Mesenchymal stem cell (in vitro differentiated cells and primary cell): Measurements from ENCODE around the gene MTA2. TPM values are rescaled to one million over a fixed set of nuclear protein-coding genes. Genes with fewer than 3 reads are reported as not detected.
"Not testable (repeated sequence)": the region's sequence is repeated elsewhere in the genome, so short reads cannot be mapped to it uniquely, and the experiment has no call there.

Experiments used
- DNase-seq: peaks from one replicate; pipeline ENCODE4 v3.0.0-alpha.2; 2013
- H2AFZ ChIP-seq: one replicate; pipeline ENCODE4 v1.6.1; 2013; ENCODE audit warnings: low read depth, mild to moderate bottlenecking, control low read depth, inconsistent platforms, low read length, moderate library complexity
- H2AK5ac ChIP-seq: 2 replicates; pipeline ENCODE4 v1.6.1; 2013; ENCODE audit warnings: low read length, moderate library complexity, mild to moderate bottlenecking, inconsistent platforms; ENCODE audit not compliant: severe bottlenecking
- H2BK120ac ChIP-seq: one replicate; pipeline ENCODE4 v1.6.1; 2013; ENCODE audit warnings: low read depth, mild to moderate bottlenecking, inconsistent platforms, low read length, moderate library complexity
- H2BK12ac ChIP-seq, 2 experiments: one replicate each; pipeline ENCODE4 v1.6.1; 2013; ENCODE audit warnings: inconsistent platforms in 2 of 2, low read length in 2 of 2, mild to moderate bottlenecking in 2 of 2, moderate library complexity in 2 of 2, control low read depth in 1 of 2
- H2BK15ac ChIP-seq: one replicate; pipeline ENCODE4 v1.6.1; 2013; ENCODE audit warnings: mild to moderate bottlenecking, low read depth, inconsistent platforms; ENCODE audit not compliant: poor library complexity, severe bottlenecking
- H2BK5ac ChIP-seq: 2 replicates; pipeline ENCODE4 v1.6.1; 2013; ENCODE audit warnings: low read depth, mild to moderate bottlenecking, low read length, control low read depth, inconsistent platforms; ENCODE audit not compliant: poor library complexity, severe bottlenecking
- H3K14ac ChIP-seq, 2 experiments: one replicate each; pipeline ENCODE4 v1.6.1; 2013; ENCODE audit warnings: inconsistent platforms in 2 of 2, low read length in 2 of 2, control low read depth in 1 of 2, mild to moderate bottlenecking in 1 of 2, moderate library complexity in 1 of 2
- H3K18ac ChIP-seq, 2 experiments: one replicate each; pipeline ENCODE4 v1.6.1; 2013; ENCODE audit warnings: inconsistent platforms in 2 of 2, low read length in 2 of 2, control low read depth in 1 of 2, low read depth in 1 of 2, mild to moderate bottlenecking in 1 of 2
- H3K23ac ChIP-seq, 2 experiments: one replicate each; pipeline ENCODE4 v1.6.1; 2013; ENCODE audit warnings: inconsistent platforms in 2 of 2, low read length in 2 of 2, mild to moderate bottlenecking in 2 of 2, moderate library complexity in 2 of 2, control low read depth in 1 of 2
- H3K27ac ChIP-seq: 2 replicates; pipeline ENCODE4 v1.5.1; 2013; ENCODE audit warnings: mild to moderate bottlenecking, moderate library complexity, low read length, control low read depth, inconsistent platforms; ENCODE audit not compliant: poor library complexity, severe bottlenecking
- H3K27me3 ChIP-seq, 2 experiments: 2 replicates each; pipeline versions ENCODE4 v1.6.1 to v1.7.0; 2013; ENCODE audit warnings: low read length in 2 of 2, mild to moderate bottlenecking in 2 of 2, moderate library complexity in 2 of 2, control low read depth in 1 of 2, inconsistent platforms in 1 of 2; ENCODE audit not compliant: control insufficient read depth in 1 of 2, insufficient read depth in 1 of 2
- H3K36me3 ChIP-seq, 2 experiments: 2 replicates each; pipeline versions ENCODE4 v1.6.1 to v1.7.0; 2013; ENCODE audit warnings: low read length in 2 of 2, control low read depth in 1 of 2, inconsistent platforms in 1 of 2, low read depth in 1 of 2, mild to moderate bottlenecking in 1 of 2; ENCODE audit not compliant: insufficient read depth in 2 of 2, control insufficient read depth in 1 of 2
- H3K4ac ChIP-seq, 2 experiments: one replicate each; pipeline ENCODE4 v1.6.1; 2013; ENCODE audit warnings: inconsistent platforms in 2 of 2, low read length in 2 of 2, mild to moderate bottlenecking in 2 of 2, moderate library complexity in 2 of 2, control low read depth in 1 of 2, low read depth in 1 of 2
- H3K4me1 ChIP-seq: 2 replicates; pipeline ENCODE4 v1.6.1; 2013; ENCODE audit warnings: low read depth, low read length, control low read depth; ENCODE audit not compliant: control insufficient read depth, insufficient read depth
- H3K4me2 ChIP-seq: 2 replicates; pipeline ENCODE4 v1.6.1; 2013; ENCODE audit warnings: low read length, mild to moderate bottlenecking, inconsistent platforms; ENCODE audit not compliant: poor library complexity, severe bottlenecking
- H3K4me3 ChIP-seq, 2 experiments: 2 replicates each; pipeline versions ENCODE4 v1.5.1 to v1.7.0; 2013; ENCODE audit warnings: low read length in 2 of 2, mild to moderate bottlenecking in 2 of 2, control low read depth in 1 of 2, low read depth in 1 of 2; ENCODE audit not compliant: insufficient read depth in 1 of 2
- H3K79me1 ChIP-seq: replicated peaks from 2 replicates; pipeline ENCODE4 v1.6.1; 2013; ENCODE audit warnings: mild to moderate bottlenecking, control low read depth, low read length, inconsistent platforms; ENCODE audit not compliant: poor library complexity, severe bottlenecking
- H3K9ac ChIP-seq: 2 replicates; pipeline ENCODE4 v1.7.0; 2013; ENCODE audit warnings: mild to moderate bottlenecking, low read length, moderate library complexity
- H3K9me3 ChIP-seq: 2 replicates; pipeline ENCODE4 v1.7.0; 2013; ENCODE audit warnings: mild to moderate bottlenecking, low read length; ENCODE audit not compliant: control insufficient read depth
- H4K8ac ChIP-seq: one replicate; pipeline ENCODE4 v1.6.1; 2013; ENCODE audit warnings: inconsistent platforms, mild to moderate bottlenecking, low read length, moderate library complexity
- H4K91ac ChIP-seq: one replicate; pipeline ENCODE4 v1.6.1; 2013; ENCODE audit warnings: mild to moderate bottlenecking, low read length, inconsistent platforms
- whole genome bisulfite sequencing: methylation state at CpG from one replicate; pipeline ENCODE4 v1.1.7; 2013; ENCODE audit warnings: mixed read lengths; 5-methylcytosine and 5-hydroxymethylcytosine counted together
- polyA plus RNA-seq, 2 experiments: library from polyadenylated mRNA; stranded (reverse); fragments of 200-250 nt; gene quantifications; one replicate each; pipeline ENCODE4 v1.2.3, GENCODE V29; 2013

MTA2 gene
- polyA plus RNA-seq (2013, experiment 1 of 2): 50.7 TPM
- 50.7 TPM for polyA plus RNA-seq (2013, experiment 2 of 2)

DNA sequence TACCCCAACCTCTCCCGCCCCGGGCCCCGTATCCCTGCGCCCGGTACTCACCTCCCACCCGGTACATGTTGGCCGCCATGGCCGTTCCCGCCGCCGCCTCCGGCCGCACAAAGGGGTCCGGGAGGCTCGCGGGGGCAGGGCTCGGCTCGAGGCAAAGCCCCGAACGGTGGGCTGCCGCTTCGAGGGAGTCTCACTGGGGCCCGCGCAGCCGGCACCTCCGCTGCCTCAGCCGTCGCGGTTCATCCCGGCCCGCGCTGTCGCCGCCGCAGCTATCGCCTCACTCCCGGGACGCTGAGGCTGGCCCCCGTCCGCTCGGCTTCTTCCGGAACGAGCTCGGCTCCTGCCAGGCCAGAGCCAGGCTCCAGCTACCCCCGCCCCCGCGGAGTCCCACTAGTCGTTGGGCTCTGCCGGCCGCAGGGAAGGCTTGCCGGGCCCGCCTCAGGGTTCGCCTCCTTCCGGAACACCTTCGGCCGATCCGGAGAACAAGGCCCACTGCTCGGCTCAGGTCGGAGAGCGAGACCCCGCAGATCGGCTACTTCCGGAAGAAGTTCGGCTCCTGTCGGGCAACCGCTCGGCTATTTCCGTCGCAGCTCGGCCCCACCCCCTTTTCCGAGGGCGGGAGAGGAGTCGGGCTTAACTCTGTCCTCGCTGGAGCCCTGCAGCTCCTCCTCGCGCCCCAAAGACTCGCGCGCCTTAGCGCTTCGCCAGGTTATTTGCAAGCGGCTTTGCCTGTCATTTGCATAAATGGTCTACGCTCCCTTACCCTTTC is at the start of gene MTA2:
Gene MTA2, minus strand, starts transcription at position 494 of the 769 bp plus-strand sequence. Its CDS starts 415 bp downstream, at position 79.
- H3K4me3 ChIP-seq: peak within 1 kb of the TSS; percentile 88 to 93
- peaks cover 48 to 60% of the 10 kb centered on the region in 2 experiments for H3K36me3 ChIP-seq
- H2AFZ ChIP-seq: peak within 1 kb of the TSS; percentile 55
- peak within 1 kb of the TSS; percentile 97 for H3K9ac ChIP-seq
- peak within 1 kb of the TSS in 1 of 2 experiments; percentile 98 for H3K23ac ChIP-seq
- peak; percentile 98 for DNase-seq
- H2BK15ac ChIP-seq: peak within 1 kb of the TSS; percentile 73
- H3K4me2 ChIP-seq: peak within 1 kb of the TSS; percentile 83
- H2AK5ac ChIP-seq: no peak within 1 kb of the TSS
- peak within 1 kb of the TSS; percentile 93 for H2BK120ac ChIP-seq
- H3K4me1 ChIP-seq: peaks cover 17% of the 10 kb centered on the region
- H3K14ac ChIP-seq: peak within 1 kb of the TSS in 1 of 2 experiments; percentile 94
- no peaks in the 10 kb centered on the region for H3K9me3 ChIP-seq
- H3K27me3 ChIP-seq: no peaks in the 10 kb centered on the region
- H3K79me1 ChIP-seq: peaks cover 5% of the 10 kb centered on the region
- H2BK12ac ChIP-seq: peak within 1 kb of the TSS in 1 of 2 experiments; percentile 90
- peak within 1 kb of the TSS; percentile 93 to 97 for H3K4ac ChIP-seq
- H4K8ac ChIP-seq: peak within 1 kb of the TSS; percentile 91
- WGBS: under 1% methylated on average over 79 of the region's 83 CpGs
- H4K91ac ChIP-seq: peak within 1 kb of the TSS; percentile 91
- peak within 1 kb of the TSS; percentile 94 to 98 for H3K18ac ChIP-seq
- H3K27ac ChIP-seq: peak within 1 kb of the TSS; percentile 90
- H2BK5ac ChIP-seq: peak within 1 kb of the TSS; percentile 81

DNA sequence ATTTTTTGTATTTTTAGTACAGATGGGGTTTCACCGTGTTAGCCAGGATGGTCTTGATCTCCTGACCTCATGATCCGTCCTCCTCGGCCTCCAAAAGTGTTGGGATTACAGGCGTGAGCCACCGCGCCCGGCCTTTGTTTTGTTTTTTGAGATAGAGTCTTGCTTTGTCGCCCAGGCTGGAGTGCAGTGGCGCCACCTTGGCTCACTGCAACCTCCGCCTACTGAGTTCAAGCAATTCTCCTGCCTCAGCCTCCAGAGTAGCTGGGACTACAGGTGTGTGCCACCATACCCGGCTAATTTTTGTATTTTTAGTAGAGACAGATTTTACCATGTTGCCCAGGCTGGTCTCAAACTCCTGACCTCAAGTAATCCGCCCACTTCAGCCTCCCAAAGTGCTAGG is 48.6 kb upstream of the MTA2 start:
- H4K91ac ChIP-seq, H2AFZ ChIP-seq, H3K27ac ChIP-seq, H2BK5ac ChIP-seq, H3K4ac ChIP-seq, H3K4me3 ChIP-seq, H4K8ac ChIP-seq, H2BK15ac ChIP-seq, H3K27me3 ChIP-seq, H2AK5ac ChIP-seq, H2BK120ac ChIP-seq, H3K9ac ChIP-seq, H3K18ac ChIP-seq, H3K4me2 ChIP-seq, H3K14ac ChIP-seq, H3K23ac ChIP-seq, H3K9me3 ChIP-seq, H2BK12ac ChIP-seq, DNase-seq: not testable (repeated sequence)
- H3K4me1 ChIP-seq: peaks cover 11% of the 10 kb centered on the region
- peaks cover 28 to 31% of the 10 kb centered on the region in 2 experiments for H3K36me3 ChIP-seq
- peaks cover 24% of the 10 kb centered on the region for H3K79me1 ChIP-seq
- WGBS: 96% methylated on average over 12 of the region's 12 CpGs

DNA sequence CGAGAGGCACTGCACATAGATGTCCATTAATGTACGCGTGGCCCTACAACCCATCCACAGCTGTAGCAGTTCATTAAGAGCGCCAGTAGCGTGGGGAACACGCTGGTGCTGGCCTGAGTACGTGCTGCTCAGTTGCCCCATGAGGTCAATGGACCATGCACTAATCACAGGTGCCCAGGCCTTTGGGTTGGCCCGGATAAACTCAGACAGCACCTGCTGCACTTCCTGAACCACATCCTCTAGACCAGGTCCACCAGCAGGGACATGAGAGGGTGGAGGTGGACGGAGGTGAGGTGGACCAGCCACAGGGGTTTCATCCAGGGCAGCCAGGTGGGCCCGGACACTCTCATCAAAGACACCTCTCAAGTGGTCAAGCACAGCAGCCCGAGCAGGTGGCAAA is 47.8 kb upstream of the MTA2 start:
- Histone ChIP-seq H3K4ac (no peak overlapping the region), H3K4me2 (no peak overlapping the region), H3K23ac (no peak overlapping the region), H3K18ac (no peak overlapping the region), H3K36me3 (peaks cover 32% of the 10 kb centered on the region in 2 experiments), H2BK15ac (no peak overlapping the region), H2BK120ac (no peak overlapping the region), H3K9ac (no peak overlapping the region), H3K4me1 (peaks cover 16% of the 10 kb centered on the region), H3K27ac (no peak overlapping the region), H4K91ac (no peak overlapping the region), H3K4me3 (no peak overlapping the region), H2BK12ac (no peak overlapping the region), H3K27me3 (no peaks in the 10 kb centered on the region), H3K9me3 (no peaks in the 10 kb centered on the region), H4K8ac (no peak overlapping the region), H3K14ac (no peak overlapping the region), H3K79me1 (peaks cover 24% of the 10 kb centered on the region), H2AFZ (no peak overlapping the region), H2AK5ac (no peak overlapping the region), H2BK5ac (no peak overlapping the region)
- 99% methylated on average over 11 of the region's 11 CpGs for WGBS
- DNase-seq: no peak

- 94% methylated on average over 9 of the region's 11 CpGs for WGBS
- no peak overlapping the region for H2BK120ac ChIP-seq
- H2AK5ac ChIP-seq: no peak overlapping the region
Observed at GRCh38 chr11:62648967-62649364, 47.3 kb upstream of the MTA2 start.

More at GRCh38 chr11:62648967-62649364, 47.3 kb upstream of the MTA2 start:
- Histone ChIP-seq H3K18ac (no peak overlapping the region), H3K9me3 (no peaks in the 10 kb centered on the region), H2BK12ac (no peak overlapping the region), H2BK5ac (no peak overlapping the region), H3K27me3 (no peaks in the 10 kb centered on the region), H2AFZ (no peak overlapping the region), H4K8ac (no peak overlapping the region), H3K9ac (no peak overlapping the region), H3K4me1 (peaks cover 16% of the 10 kb centered on the region), H3K14ac (no peak overlapping the region), H3K27ac (no peak overlapping the region), H3K79me1 (peaks cover 24% of the 10 kb centered on the region), H3K23ac (no peak overlapping the region), H4K91ac (no peak overlapping the region), H2BK15ac (no peak overlapping the region), H3K4me2 (no peak overlapping the region), H3K4ac (no peak overlapping the region), H3K4me3 (no peak overlapping the region), H3K36me3 (peaks cover 37% of the 10 kb centered on the region in 2 experiments)
- DNase-seq: no peak
